Measurements from ENCODE around the gene FHIT. TPM values are rescaled to one million over a fixed set of nuclear protein-coding genes. Genes with fewer than 3 reads are reported as not detected.

FHIT gene
- total and polyA plus RNA-seq, 2 of the 4 experiments (the other 2 are of a cell fraction) = 0.07 TPM; not detected in 1

GRCh38 chr3:60877188-60877587 lies 374.1 kb downstream of the FHIT start:
- Histone ChIP-seq H3K56ac (ENCODE audit: extremely low read depth, insufficient read depth, low read length) (no peak overlapping the region), H4K20me1 (ENCODE audit: insufficient read depth, low read length) (no peaks in the 10 kb centered on the region), H4K5ac (ENCODE audit: low read depth, low read length) (no peak overlapping the region), H3K27ac (ENCODE audit: insufficient read depth, low read length) (no peak overlapping the region), H3K9me1 (ENCODE audit: insufficient read depth, low read length) (no peaks in the 10 kb centered on the region), H3K9me3 (ENCODE audit: control insufficient read depth, insufficient read depth, low read length) (no peaks in the 10 kb centered on the region; the same call in 1 of the 2 replicates), H2AK9ac (replicated peaks; ENCODE audit: low read depth, low read length, poor library complexity) (no peak overlapping the region), H4K91ac (ENCODE audit: insufficient read depth, low read depth, low read length) (no peak overlapping the region), H3K79me1 (ENCODE audit: low read depth in 1 of 2, low read length in 2 of 2) (no peaks in the 10 kb centered on the region), H2BK15ac (ENCODE audit: low read depth, low read length) (no peak overlapping the region), H3K9ac (ENCODE audit: low read depth, low read length) (no peak overlapping the region), H3K14ac (replicated peaks; ENCODE audit: low read depth, low read length) (no peak overlapping the region), H3K23ac (ENCODE audit: low read depth, low read length) (no peak overlapping the region), H3K4me3 (ENCODE audit: insufficient read depth, low read depth, low read length) (no peak overlapping the region), H3K27me3 (ENCODE audit: control insufficient read depth, insufficient read depth, low read length) (no peaks in the 10 kb centered on the region), H3K18ac (ENCODE audit: low read depth, low read length) (no peak overlapping the region), H3K4me2 (ENCODE audit: low read depth, low read length) (no peak overlapping the region), H2AK5ac (ENCODE audit: low read depth, low read length) (no peak overlapping the region), H2BK20ac (ENCODE audit: low read depth, low read length) (no peak overlapping the region), H2BK5ac (ENCODE audit: low read depth, low read length, poor library complexity, severe bottlenecking) (no peak overlapping the region), H3K4ac (ENCODE audit: low read depth, low read length) (no peak overlapping the region), H2BK120ac (ENCODE audit: low read depth, low read length) (no peak overlapping the region), H4K8ac (ENCODE audit: low read depth in 2 of 2, low read length in 2 of 2) (no peak overlapping the region), H3K4me1 (ENCODE audit: control insufficient read depth, insufficient read depth, low read length) (no peaks in the 10 kb centered on the region), H2AFZ (replicated peaks; ENCODE audit: low read length, poor library complexity) (no peak overlapping the region), H3K36me3 (ENCODE audit: control insufficient read depth, insufficient read depth, low read length) (no peaks in the 10 kb centered on the region)
- no CpG with 5 or more reads among the region's 1 CpG for WGBS, 2 experiments (ENCODE audit: extremely low coverage in 2 of 2, insufficient read length in 1 of 2)
- intact Hi-C loops (cut with micrococcal nuclease) = no loop called here
- BruUV-seq (replicated peaks) = no TSS peak
- TF ChIP-seq FOS (IDR thresholded peaks at IDR 0.05; ENCODE audit: low read depth, low read length) (no peak), NFE2L2 (IDR thresholded peaks at IDR 0.05; ENCODE audit: low read depth, low read length) (no peak), CTCF (conservative IDR thresholded peaks at IDR 0.05; ENCODE audit: low read depth, low read length) (no peak), SMC3 (IDR thresholded peaks at IDR 0.05; ENCODE audit: low read depth, low read length) (no peak), CHD1 (IDR thresholded peaks at IDR 0.05; ENCODE audit: low read depth, low read length) (no peak), CEBPB (IDR thresholded peaks at IDR 0.05; ENCODE audit: low read depth, low read length) (no peak), ELK1 (IDR thresholded peaks at IDR 0.05; ENCODE audit: borderline replicate concordance, low read depth, low read length) (no peak), MXI1 (IDR thresholded peaks at IDR 0.05; ENCODE audit: borderline replicate concordance, low read depth, low read length) (no peak), USF2 (IDR thresholded peaks at IDR 0.05; ENCODE audit: low read depth, low read length) (no peak), POLR2A (IDR thresholded peaks at IDR 0.05; ENCODE audit: low read depth, low read length) (no peak)
- POLR2A ChIA-PET (ENCODE audit: unreplicated experiment) = no interaction called here
- in situ Hi-C loops (cut with MboI; ENCODE audit: low sequenced_read_pairs) = no loop called here
- no peak for DNase-seq
- dilution Hi-C loops (cut with HindIII; ENCODE audit: low sequenced_read_pairs, unreplicated experiment) = no loop called here
- CTCF ChIA-PET = no interaction called here
- ATAC-seq (ENCODE audit: low read depth) = no peak
